CD4-positive, alpha-beta T cell treated with Interferon gamma for 1 hour (primary cell): Measurements from ENCODE around the gene ZFYVE21.
"Not testable (repeated sequence)": the region's sequence is repeated elsewhere in the genome, so short reads cannot be mapped to it uniquely, and the experiment has no call there.

Source experiments
- DNase-seq: peaks from one replicate; pipeline ENCODE4 v3.0.0-alpha.2; 2020

Gene ZFYVE21

GRCh38 chr14:103770902-103771301 lies 55.3 kb downstream of the ZFYVE21 start:
- no peak for DNase-seq

DNA sequence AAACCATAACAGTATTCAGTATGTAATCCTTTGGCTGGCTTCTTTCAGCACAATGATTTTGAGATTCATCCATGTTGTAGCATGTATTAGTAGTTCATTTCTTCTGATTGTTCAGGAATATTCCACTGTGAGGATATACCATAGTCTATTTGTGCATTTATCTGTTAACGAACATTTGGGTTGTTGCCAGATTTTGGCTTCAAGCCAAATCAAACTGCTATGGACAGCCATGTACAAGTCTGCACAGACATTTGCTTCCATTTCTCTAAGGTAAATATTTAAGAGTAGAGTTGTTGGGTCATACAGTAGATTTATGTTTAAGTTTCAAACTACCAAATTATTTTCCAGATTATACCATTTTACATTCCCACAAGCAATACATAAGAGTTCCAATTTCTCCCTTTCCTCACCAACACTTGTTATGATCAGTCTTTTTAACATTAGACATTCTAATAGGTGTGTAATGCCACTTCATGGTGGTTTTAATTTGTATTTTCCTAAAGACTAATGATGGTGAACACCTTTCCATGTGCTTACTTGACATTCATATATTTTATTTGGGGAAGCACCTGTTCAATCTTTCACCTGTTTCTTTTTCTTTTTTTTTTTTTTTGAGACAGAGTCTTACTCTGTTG lies 56.6 kb downstream of the ZFYVE21 start:
- DNase-seq, result no peak

DNA sequence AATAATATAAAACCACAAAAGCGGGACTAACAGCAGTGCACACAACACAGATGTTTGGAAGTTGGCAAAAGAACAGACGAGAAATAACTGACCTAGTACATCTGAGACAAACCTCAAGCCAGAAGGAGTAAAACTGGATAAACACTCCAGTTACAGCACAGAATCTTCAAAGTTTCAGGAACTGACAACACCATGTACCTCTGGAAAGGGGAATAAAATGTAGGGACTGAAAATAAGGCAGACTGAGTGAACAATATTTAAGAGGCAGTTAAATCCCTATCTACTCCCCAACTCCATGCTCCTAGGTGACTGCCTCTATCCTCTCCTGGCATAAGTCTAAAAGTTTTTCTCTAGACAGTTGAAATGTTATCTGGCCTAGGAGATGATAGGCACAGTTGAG lies 57.9 kb downstream of the ZFYVE21 start:
- no peak for DNase-seq

DNA sequence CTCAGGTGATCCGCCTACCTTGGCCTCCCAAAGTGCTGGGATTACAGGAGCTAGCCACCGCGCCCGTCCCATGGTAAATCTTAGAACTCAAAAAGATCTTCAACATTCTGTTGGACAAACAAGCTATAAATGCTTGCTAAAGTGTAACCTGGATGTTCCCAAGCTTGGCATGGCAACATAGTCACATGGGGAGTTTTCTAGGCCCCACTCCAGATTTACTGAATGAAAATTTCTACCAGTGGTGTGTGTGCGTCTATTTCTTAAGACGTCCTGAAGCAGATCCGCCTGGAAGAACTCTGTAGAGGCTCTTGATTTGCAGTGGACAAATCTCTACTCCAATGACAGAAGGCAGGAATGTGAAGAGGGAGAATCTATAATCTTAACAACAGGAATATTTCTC lies 59.9 kb downstream of the ZFYVE21 start:
- DNase-seq, result no peak

GRCh38 chr14:103776319-103776718 lies 60.7 kb downstream of the ZFYVE21 start:
- DNase-seq, result not testable (repeated sequence)

DNA sequence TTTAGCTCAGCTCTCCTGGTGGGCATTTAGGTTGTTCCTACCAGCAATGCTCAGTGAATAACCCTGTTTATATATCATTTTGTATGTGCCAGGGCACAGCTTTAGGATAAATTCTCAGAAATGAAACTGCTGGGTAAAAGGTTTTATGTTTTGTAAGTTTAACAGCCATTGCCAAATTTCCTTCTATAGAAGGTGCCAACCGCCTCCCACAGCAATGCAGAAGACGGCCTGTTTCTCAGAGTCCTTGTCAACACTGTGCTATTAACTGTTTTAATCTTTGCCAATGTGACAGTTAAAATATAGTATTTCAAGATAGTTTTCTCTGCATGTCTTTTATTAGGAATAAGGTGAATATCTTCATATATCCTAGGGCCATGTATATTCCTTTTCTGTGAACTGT lies 66.8 kb downstream of the ZFYVE21 start:
- DNase-seq, result no peak
